ENCODE data around the gene SCMH1.
"Not testable (repeated sequence)": the region's sequence is repeated elsewhere in the genome, so short reads cannot be mapped to it uniquely, and the experiment has no call there.

SCMH1 gene

GRCh38 chr1:41260768-41261167, 18.7 kb upstream of the SCMH1 start:
- DNase-seq (ENCODE audit: insufficient read length, low spot score) (no peak), FAIRE-seq (no peak)
- TF ChIP-seq POLR2AphosphoS5 (IDR thresholded peaks at IDR 0.05; ENCODE audit: low read depth, low read length), result no peak
- no peak for TF ChIP-seq POLR2A (IDR thresholded peaks at IDR 0.05; ENCODE audit: low read depth, low read length)
- TF ChIP-seq TAF1 (IDR thresholded peaks at IDR 0.05; ENCODE audit: low read depth, low read length), result no peak
- no peak for TF ChIP-seq POU2F2 (IDR thresholded peaks at IDR 0.05; ENCODE audit: low read depth, low read length)
- TF ChIP-seq PAX5 (IDR thresholded peaks at IDR 0.05; ENCODE audit: insufficient read depth, low read length, severe bottlenecking), result no peak
- no peak for TF ChIP-seq SPI1 (IDR thresholded peaks at IDR 0.05; ENCODE audit: low read depth, low read length)

DNA sequence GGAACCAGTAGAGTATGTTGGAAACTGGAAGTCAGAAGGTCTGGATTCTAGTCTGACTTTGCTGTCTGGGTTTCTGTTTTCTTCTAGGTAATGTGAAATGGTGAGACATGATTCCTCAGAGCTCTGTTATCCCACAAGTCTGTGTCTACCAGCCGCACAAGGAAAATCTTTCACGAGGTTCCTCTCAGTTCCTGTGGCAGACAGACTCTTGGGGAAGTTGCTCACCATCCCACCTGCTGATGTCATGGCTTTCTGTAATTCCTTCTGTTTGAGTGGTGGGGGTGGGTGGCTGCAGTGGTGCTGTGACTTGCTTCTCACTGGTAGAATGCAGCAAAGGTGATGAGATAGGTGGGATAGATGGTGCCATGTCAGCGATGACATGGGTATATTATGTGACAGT, 17.1 kb upstream of the SCMH1 start:
- TF ChIP-seq POU2F2 (IDR thresholded peaks at IDR 0.05; ENCODE audit: low read depth, low read length) (no peak), SPI1 (IDR thresholded peaks at IDR 0.05; ENCODE audit: low read depth, low read length) (no peak), POLR2AphosphoS5 (IDR thresholded peaks at IDR 0.05; ENCODE audit: low read depth, low read length) (no peak), PAX5 (IDR thresholded peaks at IDR 0.05; ENCODE audit: insufficient read depth, low read length, severe bottlenecking) (no peak), POLR2A (IDR thresholded peaks at IDR 0.05; ENCODE audit: low read depth, low read length) (no peak), TAF1 (IDR thresholded peaks at IDR 0.05; ENCODE audit: low read depth, low read length) (no peak)
- no peak for DNase-seq (ENCODE audit: insufficient read length, low spot score)

DNA sequence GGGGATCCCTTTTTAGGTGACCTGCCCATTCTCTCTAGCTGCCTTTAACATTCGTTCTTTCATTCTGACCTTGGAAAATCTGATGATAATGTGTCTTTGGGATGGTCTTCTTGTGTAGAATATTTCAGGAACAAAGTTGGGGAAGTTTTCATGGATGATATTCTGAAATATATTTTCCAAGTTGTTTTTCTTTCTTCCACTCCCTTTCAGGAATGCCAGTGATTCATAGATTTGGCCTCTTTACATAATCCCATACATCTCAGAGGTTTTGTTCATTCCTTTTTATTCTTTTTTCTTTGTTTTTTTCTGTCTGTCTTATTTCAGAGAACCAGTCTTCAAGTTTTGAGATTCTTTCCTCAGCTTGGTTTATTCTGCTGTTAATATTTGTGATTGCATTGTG, 13.9 kb upstream of the SCMH1 start:
- no peak for FAIRE-seq

More for the DNA sequence above, 17.1 kb upstream of the SCMH1 start:
- FAIRE-seq, result no peak

DNA sequence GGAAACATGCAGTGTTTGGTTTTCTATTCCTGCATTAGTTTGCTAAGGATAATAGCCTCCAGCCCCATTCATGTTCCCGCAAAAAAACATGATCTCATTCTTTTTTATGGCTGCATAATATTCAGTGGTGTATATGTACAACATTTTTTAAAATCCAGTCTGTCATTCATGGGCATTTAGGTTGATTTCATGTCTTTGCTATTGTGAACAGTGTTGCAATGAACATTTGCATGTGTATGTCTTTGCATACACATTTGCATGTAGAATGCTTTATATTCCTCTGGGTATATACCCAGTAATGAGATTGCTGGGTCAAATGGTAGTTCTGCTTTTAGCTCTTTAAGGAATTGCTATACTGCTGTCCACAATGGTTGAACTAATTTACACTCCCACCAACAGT, 9.0 kb upstream of the SCMH1 start:
- FAIRE-seq; DNase-seq (ENCODE audit: insufficient read length, low spot score): not testable (repeated sequence)

More for the DNA sequence above, 13.9 kb upstream of the SCMH1 start:
- TF ChIP-seq POLR2AphosphoS5 (IDR thresholded peaks at IDR 0.05; ENCODE audit: low read depth, low read length), result no peak
- TF ChIP-seq TAF1 (IDR thresholded peaks at IDR 0.05; ENCODE audit: low read depth, low read length), result no peak
- no peak for TF ChIP-seq SPI1 (IDR thresholded peaks at IDR 0.05; ENCODE audit: low read depth, low read length)
- TF ChIP-seq POLR2A (IDR thresholded peaks at IDR 0.05; ENCODE audit: low read depth, low read length), result no peak
- TF ChIP-seq PAX5 (IDR thresholded peaks at IDR 0.05; ENCODE audit: insufficient read depth, low read length, severe bottlenecking), result no peak
- TF ChIP-seq POU2F2 (IDR thresholded peaks at IDR 0.05; ENCODE audit: low read depth, low read length), result no peak
- DNase-seq (ENCODE audit: insufficient read length, low spot score), result no peak

DNA sequence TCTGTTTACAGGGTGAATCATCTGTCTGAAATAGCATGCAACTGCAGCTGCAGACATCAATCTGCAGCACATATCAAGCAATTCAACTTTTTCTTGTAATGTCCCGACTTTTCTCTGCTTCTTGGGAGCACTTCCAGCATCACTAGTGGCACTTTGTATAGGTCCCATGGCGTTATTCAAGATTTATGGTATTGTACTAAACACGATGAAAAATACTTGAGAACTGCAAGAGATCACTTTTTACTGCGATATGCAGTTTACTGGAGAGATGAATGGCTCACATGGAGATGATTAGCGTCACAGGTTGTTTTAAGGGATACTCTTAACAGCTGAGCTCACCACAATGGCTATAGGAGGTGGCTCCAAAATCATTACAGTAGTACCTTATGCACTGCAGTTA, 7.2 kb upstream of the SCMH1 start:
- TF ChIP-seq SPI1 (IDR thresholded peaks at IDR 0.05; ENCODE audit: low read depth, low read length) (no peak), POU2F2 (IDR thresholded peaks at IDR 0.05; ENCODE audit: low read depth, low read length) (no peak), TAF1 (IDR thresholded peaks at IDR 0.05; ENCODE audit: low read depth, low read length) (no peak), POLR2AphosphoS5 (IDR thresholded peaks at IDR 0.05; ENCODE audit: low read depth, low read length) (no peak), PAX5 (IDR thresholded peaks at IDR 0.05; ENCODE audit: insufficient read depth, low read length, severe bottlenecking) (no peak)
- DNase-seq (ENCODE audit: insufficient read length, low spot score), result no peak
- no peak for FAIRE-seq

DNA sequence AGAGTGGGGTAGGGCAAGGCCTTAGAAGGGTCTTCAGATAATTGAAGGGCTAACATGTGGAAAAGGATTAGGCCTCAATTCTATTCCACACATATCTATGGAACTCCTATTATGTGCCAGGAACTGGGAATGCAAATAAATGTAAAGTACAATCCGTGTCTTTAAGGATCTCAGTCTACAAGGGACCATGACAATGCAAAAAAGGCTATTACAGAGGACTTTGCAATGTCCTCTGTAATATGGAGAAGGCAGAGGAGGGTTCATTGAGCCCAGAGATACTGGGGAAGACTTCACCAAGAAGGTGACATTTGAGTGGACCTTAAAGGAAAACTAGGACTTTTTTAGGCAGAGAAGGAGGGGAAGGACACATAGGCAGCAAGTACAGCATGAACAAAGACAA, 4.5 kb upstream of the SCMH1 start:
- no peak for DNase-seq (ENCODE audit: insufficient read length, low spot score)
- TF ChIP-seq POU2F2 (IDR thresholded peaks at IDR 0.05; ENCODE audit: low read depth, low read length) (no peak), POLR2A (IDR thresholded peaks at IDR 0.05; ENCODE audit: low read depth, low read length) (no peak), PAX5 (IDR thresholded peaks at IDR 0.05; ENCODE audit: insufficient read depth, low read length, severe bottlenecking) (no peak), TAF1 (IDR thresholded peaks at IDR 0.05; ENCODE audit: low read depth, low read length) (no peak), SPI1 (IDR thresholded peaks at IDR 0.05; ENCODE audit: low read depth, low read length) (no peak), POLR2AphosphoS5 (IDR thresholded peaks at IDR 0.05; ENCODE audit: low read depth, low read length) (no peak)
- FAIRE-seq, result no peak

DNA sequence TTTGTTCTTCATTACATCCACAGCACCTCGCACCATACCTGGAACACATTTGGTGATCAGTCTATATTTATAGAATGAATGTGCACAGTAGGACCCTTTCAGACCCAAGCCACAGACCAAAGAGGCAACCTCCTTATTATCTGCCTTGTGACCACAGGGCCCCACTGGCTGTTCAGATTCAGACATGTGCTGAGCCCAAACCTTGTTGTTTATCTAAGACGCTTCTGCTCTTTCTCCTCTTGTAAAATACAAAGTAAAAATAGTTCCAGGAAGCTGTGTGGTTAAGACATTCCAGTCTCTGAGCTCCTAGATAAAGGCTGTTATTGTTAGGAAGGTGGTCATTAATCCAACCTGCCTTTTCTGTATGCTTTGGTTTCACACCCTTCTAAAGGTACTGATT, 3.6 kb upstream of the SCMH1 start:
- TF ChIP-seq SPI1 (IDR thresholded peaks at IDR 0.05; ENCODE audit: low read depth, low read length), result no peak
- no peak for TF ChIP-seq POLR2A (IDR thresholded peaks at IDR 0.05; ENCODE audit: low read depth, low read length)
- TF ChIP-seq TAF1 (IDR thresholded peaks at IDR 0.05; ENCODE audit: low read depth, low read length), result no peak
- TF ChIP-seq POU2F2 (IDR thresholded peaks at IDR 0.05; ENCODE audit: low read depth, low read length), result no peak
- no peak for TF ChIP-seq PAX5 (IDR thresholded peaks at IDR 0.05; ENCODE audit: insufficient read depth, low read length, severe bottlenecking)
- no peak for TF ChIP-seq POLR2AphosphoS5 (IDR thresholded peaks at IDR 0.05; ENCODE audit: low read depth, low read length)
- FAIRE-seq, result no peak
- DNase-seq (ENCODE audit: insufficient read length, low spot score), result no peak

- TF ChIP-seq PAX5 (IDR thresholded peaks at IDR 0.05; ENCODE audit: insufficient read depth, low read length, severe bottlenecking) (no peak), POLR2AphosphoS5 (IDR thresholded peaks at IDR 0.05; ENCODE audit: low read depth, low read length) (no peak), SPI1 (IDR thresholded peaks at IDR 0.05; ENCODE audit: low read depth, low read length) (no peak), POLR2A (IDR thresholded peaks at IDR 0.05; ENCODE audit: low read depth, low read length) (no peak), TAF1 (IDR thresholded peaks at IDR 0.05; ENCODE audit: low read depth, low read length) (no peak), POU2F2 (IDR thresholded peaks at IDR 0.05; ENCODE audit: low read depth, low read length) (no peak)
- FAIRE-seq (peak; percentile 47), DNase-seq (ENCODE audit: insufficient read length, low spot score) (no peak)
These were observed 926 bp upstream of the SCMH1 start for GRCh38 chr1:41243079-41243385.

- DNase-seq (ENCODE audit: insufficient read length, low spot score), result no peak
- FAIRE-seq, result peak; percentile 52
- TF ChIP-seq POU2F2 (IDR thresholded peaks at IDR 0.05; ENCODE audit: low read depth, low read length) (no peak), PAX5 (IDR thresholded peaks at IDR 0.05; ENCODE audit: insufficient read depth, low read length, severe bottlenecking) (no peak)
These were observed 404 bp upstream of the SCMH1 start for GRCh38 chr1:41242342-41243078.

DNA sequence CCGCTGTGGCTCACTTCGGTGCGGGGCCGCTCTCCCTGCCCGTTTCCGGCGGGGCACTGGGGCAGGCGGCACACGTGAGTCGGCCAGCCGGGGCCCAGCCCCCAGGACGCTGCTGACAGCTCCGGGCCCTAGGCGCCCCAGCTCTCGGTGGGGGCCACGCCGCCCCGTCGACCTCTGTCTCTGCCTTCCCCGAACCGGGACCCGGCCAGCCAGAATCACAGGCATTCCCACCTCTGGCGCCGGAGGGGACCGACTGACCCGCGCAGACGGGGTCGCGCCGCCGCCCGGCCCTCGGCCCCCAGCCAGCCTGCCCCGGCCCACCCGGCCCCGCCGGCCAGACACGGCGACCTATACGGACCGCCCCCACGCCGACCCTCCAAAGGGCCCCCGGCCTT, 755 bp downstream of the SCMH1 start:
- FAIRE-seq, result peak; percentile 47
- TF ChIP-seq POLR2A (IDR thresholded peaks at IDR 0.05; ENCODE audit: low read depth, low read length) (no peak), SPI1 (IDR thresholded peaks at IDR 0.05; ENCODE audit: low read depth, low read length) (no peak), PAX5 (IDR thresholded peaks at IDR 0.05; ENCODE audit: insufficient read depth, low read length, severe bottlenecking) (no peak), POU2F2 (IDR thresholded peaks at IDR 0.05; ENCODE audit: low read depth, low read length) (no peak), TAF1 (IDR thresholded peaks at IDR 0.05; ENCODE audit: low read depth, low read length) (no peak), POLR2AphosphoS5 (IDR thresholded peaks at IDR 0.05; ENCODE audit: low read depth, low read length) (no peak)
- DNase-seq (ENCODE audit: insufficient read length, low spot score), result peak; percentile 63
